Heart left ventricle (tissue), 13 donors: ENCODE results near the gene MYH14.

Source experiments
- POLR2A ChIP-seq, 2 donors: fragments of 450-650 bp; IDR thresholded peaks; one replicate each; pipeline ENCODE4 v1.6.1; 2017; ENCODE audit warnings: antibody characterized with exemption in 2 of 2, mild to moderate bottlenecking in 2 of 2, moderate library complexity in 2 of 2
- TF ChIP-seq, protein P1 (sequence below), 12 donors: fragments of 200-600 bp; sonication (generic) in 4 of 12; IDR thresholded peaks; one replicate each; pipeline versions ENCODE4 v1.5.0 to v1.8.0; 2018 to 2022; ENCODE audit warnings: antibody characterized with exemption in 12 of 12, mild to moderate bottlenecking in 5 of 12
- donor health status: ischemic (EF 13 %, LVEDD 7.1; RV severe dilation, severe dysfunction).
- donor health status: DM: no; HTN: yes; CAD: no.
- donor health status: DM: no; HTN: no; CAD: no.
- donor health status: ischemic (EF 25% LVEDD 6.9; RV normal size, moderate dysfunction).
- donor health status: ischemic (EF 25% LVEDD 5.7; RV mildly dilated, moderate dysfunction).
- donor health status: ischemic (EF 35%, LVEDD 5.7; RV mildly dilated, moderate dysfunction).
- donor health status: nonischemic (EF 11% LVEDD 7.7; RV severe dilation, severe dysfunction).
- donor health status: DM: yes; HTN: yes; CAD: no.
- donor health status: PGD.
- donor health status: ischemic (EF 29% LVEDD 5.4; RV normal size, mild dysfunction).
- donor health status: nonischemic (EF 23%, LVEDD 6.1; RV moderate dilation, normal function).

DNA sequence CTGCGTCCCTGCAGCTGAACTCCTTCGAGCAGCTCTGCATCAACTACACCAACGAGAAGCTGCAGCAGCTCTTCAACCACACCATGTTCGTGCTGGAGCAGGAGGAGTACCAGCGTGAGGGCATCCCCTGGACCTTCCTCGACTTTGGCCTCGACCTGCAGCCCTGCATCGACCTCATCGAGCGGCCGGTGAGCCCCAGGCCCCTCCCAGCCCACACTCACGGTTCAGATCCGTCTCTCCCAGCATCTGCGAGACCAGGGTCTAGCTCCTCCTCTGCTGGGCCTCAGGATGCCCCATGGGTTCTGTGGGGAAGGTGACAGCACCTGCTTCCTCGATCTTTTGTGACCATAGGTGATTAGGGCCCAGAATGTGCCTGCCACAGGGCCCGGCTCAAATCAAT is 46.2 kb downstream of the MYH14 start:
- TF ChIP-seq, protein P1, sequence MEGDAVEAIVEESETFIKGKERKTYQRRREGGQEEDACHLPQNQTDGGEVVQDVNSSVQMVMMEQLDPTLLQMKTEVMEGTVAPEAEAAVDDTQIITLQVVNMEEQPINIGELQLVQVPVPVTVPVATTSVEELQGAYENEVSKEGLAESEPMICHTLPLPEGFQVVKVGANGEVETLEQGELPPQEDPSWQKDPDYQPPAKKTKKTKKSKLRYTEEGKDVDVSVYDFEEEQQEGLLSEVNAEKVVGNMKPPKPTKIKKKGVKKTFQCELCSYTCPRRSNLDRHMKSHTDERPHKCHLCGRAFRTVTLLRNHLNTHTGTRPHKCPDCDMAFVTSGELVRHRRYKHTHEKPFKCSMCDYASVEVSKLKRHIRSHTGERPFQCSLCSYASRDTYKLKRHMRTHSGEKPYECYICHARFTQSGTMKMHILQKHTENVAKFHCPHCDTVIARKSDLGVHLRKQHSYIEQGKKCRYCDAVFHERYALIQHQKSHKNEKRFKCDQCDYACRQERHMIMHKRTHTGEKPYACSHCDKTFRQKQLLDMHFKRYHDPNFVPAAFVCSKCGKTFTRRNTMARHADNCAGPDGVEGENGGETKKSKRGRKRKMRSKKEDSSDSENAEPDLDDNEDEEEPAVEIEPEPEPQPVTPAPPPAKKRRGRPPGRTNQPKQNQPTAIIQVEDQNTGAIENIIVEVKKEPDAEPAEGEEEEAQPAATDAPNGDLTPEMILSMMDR (IDR thresholded peaks at IDR 0.05), result no peak
- TF ChIP-seq POLR2A (IDR thresholded peaks at IDR 0.05), result no peak
